Measurements from ENCODE around the gene MACROD1.

MACROD1 gene

GRCh38 chr11:63951779-63952536 is 214.0 kb downstream of the MACROD1 start:
- no peak for DNase-seq (ENCODE audit: low spot score)

Data from HuH-7.5 (cell line).